HepG2 (cell line): Measurements from ENCODE around the gene ZDHHC18. TPM values are rescaled to one million over a fixed set of nuclear protein-coding genes. Genes with fewer than 3 reads are reported as not detected.

ENCODE experiments used
- AKAP8 ChIP-seq: sonication (generic); formaldehyde crosslinking; IDR thresholded peaks from 2 replicates; pipeline ENCODE4 v1.5.1; 2020; ENCODE audit warnings: mild to moderate bottlenecking, missing genetic modification reagents
- EEA1 ChIP-seq: sonication (generic); formaldehyde crosslinking; IDR thresholded peaks from 2 replicates; pipeline ENCODE4 v1.5.1; 2020; ENCODE audit warnings: mild to moderate bottlenecking, missing genetic modification reagents, borderline replicate concordance
- ELF3 ChIP-seq: IDR thresholded peaks from 2 replicates; pipeline ENCODE4 v1.6.1; 2016; ENCODE audit warnings: missing genetic modification reagents, missing compliant biosample characterization
- JDP2 ChIP-seq: sonication (generic); formaldehyde crosslinking; IDR thresholded peaks from 2 replicates; pipeline ENCODE4 v1.8.1; 2022; ENCODE audit warnings: missing genetic modification reagents, borderline replicate concordance
- LRRFIP1 ChIP-seq: sonication (generic); formaldehyde crosslinking; conservative IDR thresholded peaks from 2 replicates; pipeline ENCODE4 v1.4.0; 2020; ENCODE audit warnings: missing genetic modification reagents
- RXRB ChIP-seq: IDR thresholded peaks from 2 replicates; pipeline ENCODE4 v1.6.1; 2016; ENCODE audit warnings: borderline replicate concordance, missing genetic modification reagents, missing compliant biosample characterization
- YEATS4 ChIP-seq: sonication (generic); formaldehyde crosslinking; IDR thresholded peaks from 2 replicates; pipeline ENCODE4 v1.4.0; 2020; ENCODE audit warnings: missing genetic modification reagents, borderline replicate concordance
- ZNF160 ChIP-seq: sonication (generic); formaldehyde crosslinking; IDR thresholded peaks from 2 replicates; pipeline ENCODE4 v1.8.0; 2022; ENCODE audit warnings: mild to moderate bottlenecking, inconsistent platforms, missing genetic modification reagents
- ZNF513 ChIP-seq: sonication (generic); formaldehyde crosslinking; conservative IDR thresholded peaks from 2 replicates; pipeline ENCODE4 v1.5.0; 2020; ENCODE audit warnings: missing genetic modification reagents
- ZNF574 ChIP-seq: sonication (generic); formaldehyde crosslinking; IDR thresholded peaks from 2 replicates; pipeline ENCODE4 v1.4.0; 2020; ENCODE audit warnings: missing genetic modification reagents
- ZNF792 ChIP-seq: IDR thresholded peaks from 2 replicates; pipeline ENCODE4 v1.6.1; 2016
- ZXDC ChIP-seq: sonication (generic); formaldehyde crosslinking; IDR thresholded peaks from 2 replicates; pipeline ENCODE4 v1.5.0; 2020; ENCODE audit warnings: mild to moderate bottlenecking, missing genetic modification reagents
- polyA plus RNA-seq, 8 experiments: library from polyadenylated mRNA; depleted of rRNA in 3 of 8; stranded (reverse) in 7 of 8; unstranded in 1 of 8; fragments of >200 nt; fragmentation: Illumina TruSeq in 4 of 8; extraction: Trizol in 4 of 8; gene quantifications; 2 replicates each; pipeline versions ENCODE4 v1.2.1 to v1.2.3, GENCODE V29; 2011 to 2016; ENCODE audit warnings: low read depth in 4 of 8, missing spikeins in 1 of 8, mixed read lengths in 1 of 8; ENCODE audit not compliant: insufficient read depth in 1 of 8
- total RNA-seq, 5 experiments: library from RNA; depleted of rRNA; stranded (reverse); fragments of >200 nt; fragmentation: Illumina TruSeq; extraction: Trizol; gene quantifications; 2 replicates each; pipeline ENCODE4 v1.2.3, GENCODE V29; 2016; ENCODE audit warnings: low read depth in 1 of 5

Gene ZDHHC18
- total and polyA plus RNA-seq, 2 of the 13 experiments (the other 11 are each of a cell fraction or from before 2014, with no cell fraction given): 13.2 to 35.3 TPM

GRCh38 chr1:26889551-26890466 is 63.3 kb downstream of the ZDHHC18 start, which contains the start of gene GPN2 (continued):
- TF ChIP-seq ZXDC (CRISPR knock-in tag): no peak
- TF ChIP-seq ELF3 (CRISPR knock-in tag): no peak; the same call in 1 of the 2 replicates
- TF ChIP-seq ZNF513 (CRISPR knock-in tag): 0 out of 2 replicates have a peak, but pooled peaks have one; percentile 72
- no peak for TF ChIP-seq EEA1
- no peak for TF ChIP-seq JDP2 (CRISPR knock-in tag)
- peak; percentile 75 for TF ChIP-seq YEATS4 (CRISPR knock-in tag)
- peak; percentile 87 for TF ChIP-seq ZNF574 (CRISPR knock-in tag)
- TF ChIP-seq LRRFIP1: no peak
- TF ChIP-seq RXRB: no peak
- TF ChIP-seq ZNF160: no peak
- peak; percentile 88 for TF ChIP-seq ZNF792 (CRISPR knock-in tag)
- peak; percentile 99 for TF ChIP-seq AKAP8 (CRISPR knock-in tag)
